Prostate gland (tissue), 2 donors: Measurements from ENCODE around the gene CCDC85B.

ENCODE experiments used
- CTCF ChIP-seq, 4 experiments: fragments of 200-600 bp in 2 of 4; fragments of 450-650 bp in 2 of 4; sonication (generic) in 2 of 4; IDR thresholded peaks; 1 replicate in 3 of 4; 2 replicates in 1 of 4; pipeline ENCODE4 v1.5.1; 2016 to 2019; ENCODE audit warnings: antibody characterized with exemption in 4 of 4, mild to moderate bottlenecking in 2 of 4, moderate library complexity in 2 of 4
- POLR2A ChIP-seq: fragments of 450-650 bp; IDR thresholded peaks from one replicate; pipeline ENCODE4 v1.6.1; 2016; ENCODE audit warnings: antibody characterized with exemption, mild to moderate bottlenecking
- POLR2AphosphoS5 ChIP-seq: sonication (generic); formaldehyde crosslinking; IDR thresholded peaks from one replicate; pipeline ENCODE4 v1.6.1; 2017; ENCODE audit warnings: antibody characterized with exemption

- TF ChIP-seq CTCF (IDR thresholded peaks at IDR 0.05) = no peak
- TF ChIP-seq POLR2A = peak; percentile 97
- peak; percentile 99 for TF ChIP-seq POLR2AphosphoS5
Observed at GRCh38 chr11:65857853-65858680, 32.4 kb upstream of the CCDC85B start, which contains the start of gene CFL1.
